Activated naive CD4-positive, alpha-beta T cell (primary cell): Measurements from ENCODE around the gene PGAP6.
"Not testable (repeated sequence)": the region's sequence is repeated elsewhere in the genome, so short reads cannot be mapped to it uniquely, and the experiment has no call there.

Source experiments
- DNase-seq, 4 experiments: peaks; one replicate each; lab custom pipeline; 2025; lab: John Stamatoyannopoulos, UW

PGAP6 gene

DNA sequence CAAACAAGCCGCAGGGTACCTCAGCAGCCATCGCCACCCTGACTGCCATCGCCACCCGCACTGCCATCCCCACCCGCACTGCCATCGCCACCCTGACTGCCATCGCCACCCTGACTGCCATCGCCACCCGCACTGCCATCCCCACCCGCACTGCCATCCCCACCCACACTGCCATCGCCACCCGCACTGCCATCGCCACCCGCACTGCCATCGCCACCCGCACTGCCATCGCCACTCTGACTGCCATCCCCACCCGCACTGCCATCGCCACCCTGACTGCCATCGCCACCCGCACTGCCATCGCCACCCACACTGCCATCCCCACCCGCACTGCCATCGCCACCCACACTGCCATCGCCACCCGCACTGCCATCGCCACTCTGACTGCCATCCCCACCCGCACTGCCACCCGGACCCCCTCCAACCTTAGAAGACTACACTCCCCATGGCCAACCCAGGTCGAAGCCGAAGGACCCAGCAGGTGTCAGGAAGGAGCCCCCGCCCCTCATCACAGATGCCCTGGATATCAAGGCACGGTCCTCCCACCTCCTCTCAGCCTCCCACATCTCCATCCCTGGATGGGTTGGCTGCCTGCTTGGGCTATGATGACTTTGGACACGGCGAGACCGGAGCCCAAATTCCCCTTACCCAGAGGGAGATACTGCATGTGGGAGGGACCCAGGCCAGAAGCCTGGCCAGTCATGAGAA is 3.5 kb downstream of the PGAP6 start:
- DNase-seq = not testable (repeated sequence)

DNA sequence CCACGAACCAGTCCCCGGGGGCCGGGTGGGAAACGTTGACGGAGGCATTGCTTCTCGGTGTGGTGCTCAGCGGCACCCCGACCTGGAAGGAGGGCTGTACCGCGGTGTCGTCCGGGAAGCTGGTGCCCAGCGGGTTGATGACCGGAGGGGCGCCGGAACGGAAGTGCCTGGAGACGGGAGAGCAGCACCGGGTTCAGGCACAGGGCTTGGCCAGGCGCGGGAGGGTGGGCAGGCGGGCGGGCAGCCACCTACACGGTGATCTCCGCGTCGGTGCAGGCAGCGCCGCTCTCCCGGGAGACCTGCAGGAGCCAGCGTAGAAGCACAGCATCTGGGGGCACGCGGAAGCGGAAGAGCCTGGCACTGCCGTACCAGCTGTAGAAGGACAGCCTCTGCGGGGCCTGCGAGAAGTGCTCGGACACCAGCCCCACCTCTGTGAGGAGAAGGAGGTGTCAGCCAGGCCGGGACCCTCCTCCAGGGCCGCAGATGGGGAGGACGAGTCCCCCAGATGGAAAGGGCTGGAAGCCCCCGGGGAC is 4.3 kb downstream of the PGAP6 start:
- DNase-seq = no peak

DNA sequence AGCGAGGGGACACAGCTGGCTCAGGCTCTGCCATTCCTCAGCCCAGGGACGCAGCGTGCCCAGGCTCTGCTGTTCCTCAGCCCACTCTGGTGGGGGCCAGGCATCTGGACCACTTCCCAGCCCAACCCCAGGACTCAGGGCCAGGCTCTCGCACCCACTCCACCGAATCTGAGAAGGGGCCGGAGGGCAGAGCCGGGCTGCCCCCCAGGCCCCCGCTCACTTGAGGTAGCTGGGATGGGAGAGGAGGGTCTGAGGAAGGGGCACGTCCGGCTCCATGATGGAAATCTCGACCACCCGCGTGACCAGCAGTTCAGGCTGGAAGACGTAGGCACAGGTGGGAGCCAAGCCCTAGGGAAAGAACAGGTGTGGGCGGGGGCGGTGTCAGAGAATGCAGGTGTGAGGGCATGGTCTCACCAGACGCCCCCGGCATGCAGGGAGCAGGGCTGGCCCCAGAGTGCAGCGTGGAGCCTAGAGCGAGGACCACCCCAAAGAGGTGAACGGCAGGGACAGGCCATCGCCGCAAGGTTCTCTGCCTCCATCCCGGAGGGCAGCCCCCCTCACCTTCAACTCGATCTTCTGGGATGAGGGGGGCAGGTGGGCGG is 4.9 kb downstream of the PGAP6 start:
- DNase-seq = no peak

DNA sequence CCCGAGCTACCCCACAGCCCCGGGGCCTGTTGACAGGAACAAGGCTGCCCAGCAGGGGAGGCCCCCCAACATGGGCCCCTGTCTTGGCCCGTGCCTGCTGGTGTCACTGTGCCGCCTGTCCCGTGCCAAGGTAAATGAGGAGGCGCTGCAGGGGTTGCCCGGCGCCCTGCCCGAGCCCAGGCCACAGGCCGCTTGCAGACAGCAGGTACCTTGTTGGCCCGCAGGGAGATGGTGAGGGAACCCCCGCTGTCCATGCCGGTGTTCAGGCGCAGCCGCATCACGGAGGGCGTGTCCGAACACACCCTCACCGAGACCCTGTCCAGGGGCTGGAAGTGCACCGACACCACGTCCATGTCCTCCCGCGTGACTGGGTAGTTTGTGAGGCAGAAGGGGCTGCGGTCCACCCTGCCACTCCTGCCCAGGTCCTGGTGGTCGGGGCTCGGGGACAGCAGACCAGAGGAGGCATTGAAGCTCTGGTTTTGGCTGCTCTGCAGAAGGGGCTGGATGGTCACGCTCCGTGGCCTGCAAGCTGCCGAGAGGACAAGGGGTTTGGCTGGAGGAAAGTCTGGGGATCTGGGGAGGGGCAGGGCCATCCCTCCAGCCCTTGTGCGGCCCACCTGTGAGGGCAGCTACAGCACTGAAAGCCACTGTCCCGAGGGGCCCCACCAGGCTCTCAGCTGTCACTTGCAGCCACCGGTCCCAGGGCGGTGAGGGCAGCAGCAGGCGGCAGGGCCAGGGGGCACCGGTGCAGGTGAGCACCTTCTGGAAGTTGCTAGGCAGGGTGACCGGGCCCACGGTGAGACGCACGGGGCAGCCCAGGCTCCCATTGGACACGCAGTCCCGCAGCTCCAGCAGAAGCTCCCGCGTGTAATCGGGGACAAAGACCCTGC is 5.6 kb downstream of the PGAP6 start:
- DNase-seq = no peak

DNA sequence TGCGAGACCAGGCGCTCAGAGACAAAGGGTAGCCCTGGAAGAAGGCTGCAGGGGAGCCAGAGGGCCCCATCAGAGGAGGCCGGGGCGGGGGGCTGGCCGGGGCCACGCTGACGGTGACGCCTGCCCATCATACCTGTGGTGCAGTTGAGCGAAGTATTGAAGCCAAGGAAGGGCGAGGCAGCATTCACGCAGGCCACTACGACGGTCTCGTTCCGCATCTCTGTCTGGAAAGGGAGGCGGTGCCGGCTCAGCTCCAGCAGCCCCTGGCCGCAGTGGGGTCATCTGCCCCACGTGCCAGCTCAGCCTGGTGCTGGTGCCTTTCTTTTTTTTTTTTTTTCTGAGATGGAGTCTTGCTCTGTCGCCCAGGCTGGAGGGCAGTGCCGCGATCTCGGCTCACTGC is 6.6 kb downstream of the PGAP6 start:
- no peak for DNase-seq

DNA sequence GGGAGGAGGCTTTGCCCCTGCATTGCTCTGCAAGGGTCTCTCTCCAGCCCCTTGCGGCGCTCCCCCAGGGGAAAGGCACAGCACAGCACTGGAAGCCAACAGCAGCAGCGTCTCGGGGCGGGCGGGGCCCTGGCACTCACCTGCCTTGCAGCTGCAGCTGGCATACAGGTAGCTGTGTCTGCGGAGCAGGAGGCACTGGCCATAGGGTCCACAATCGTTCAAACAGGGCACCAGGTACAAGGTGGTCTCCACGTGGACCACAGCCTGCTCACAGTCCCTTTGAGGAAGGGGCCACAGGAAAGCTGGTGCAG is 7.2 kb downstream of the PGAP6 start:
- no peak for DNase-seq

DNA sequence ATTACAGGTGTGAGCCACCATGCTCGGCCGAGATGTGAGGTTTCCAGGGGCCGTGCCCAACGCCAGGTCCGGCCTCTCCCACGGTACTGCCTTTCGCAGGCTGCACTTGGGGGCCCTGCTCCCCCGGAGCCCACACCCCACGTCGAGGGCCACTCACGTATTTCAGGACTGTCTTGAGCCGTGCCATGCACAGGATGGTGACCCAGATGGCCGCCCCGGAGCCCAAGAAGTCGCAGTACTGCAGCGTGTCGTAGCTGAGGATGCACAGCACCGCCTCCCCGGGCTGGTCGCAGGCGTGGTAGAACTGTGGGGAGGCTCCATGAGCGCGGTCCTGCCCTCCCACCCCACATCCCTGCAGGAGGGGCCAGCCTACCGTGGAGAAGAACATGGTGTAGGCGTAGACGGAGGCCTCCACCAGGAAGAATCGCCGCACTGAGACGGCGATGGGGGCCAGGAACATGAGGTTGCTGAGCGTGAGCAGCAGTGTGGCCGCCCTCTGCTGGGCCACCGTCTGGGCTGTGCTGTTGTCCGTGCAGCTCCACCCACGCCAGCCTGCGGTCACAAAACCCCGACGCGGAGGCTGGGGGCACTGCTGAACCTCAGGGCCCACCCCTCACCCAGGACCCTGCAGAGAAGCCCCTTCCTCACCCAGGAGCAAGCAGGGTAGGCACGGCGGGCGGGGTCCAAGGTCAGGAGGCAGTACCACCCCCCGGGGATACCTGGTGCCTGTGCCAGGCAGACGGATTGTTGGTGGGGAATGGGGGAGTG is 7.7 kb downstream of the PGAP6 start:
- DNase-seq = no peak

DNA sequence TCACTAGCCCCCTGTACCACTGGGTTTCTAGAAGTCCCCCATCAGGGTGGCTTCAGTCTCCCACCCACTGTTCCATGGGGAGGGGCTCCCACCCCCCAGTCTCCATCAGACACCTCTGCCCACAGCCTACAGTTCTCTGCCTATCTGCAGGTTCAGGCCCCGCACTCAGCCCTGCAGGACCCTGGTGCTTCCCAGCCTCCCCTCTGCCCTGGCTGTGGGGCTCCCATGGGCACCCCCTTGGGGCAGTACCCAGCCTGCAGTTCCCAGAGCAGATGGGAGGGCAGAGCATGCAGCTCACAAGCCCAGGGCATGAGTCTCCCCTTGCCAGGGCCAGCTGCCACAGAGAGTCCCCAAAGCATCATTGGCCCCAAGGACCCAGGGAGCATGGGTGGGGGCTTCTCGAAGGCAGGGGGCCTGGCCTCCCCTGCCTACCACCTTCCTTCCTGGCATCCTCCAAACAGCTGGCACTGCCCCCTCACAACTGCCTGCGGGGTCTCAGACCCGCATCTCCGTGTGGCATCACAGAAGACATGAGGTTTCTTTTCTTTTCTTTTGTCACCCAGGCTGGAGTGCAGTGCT is 8.7 kb downstream of the PGAP6 start:
- DNase-seq = no peak

DNA sequence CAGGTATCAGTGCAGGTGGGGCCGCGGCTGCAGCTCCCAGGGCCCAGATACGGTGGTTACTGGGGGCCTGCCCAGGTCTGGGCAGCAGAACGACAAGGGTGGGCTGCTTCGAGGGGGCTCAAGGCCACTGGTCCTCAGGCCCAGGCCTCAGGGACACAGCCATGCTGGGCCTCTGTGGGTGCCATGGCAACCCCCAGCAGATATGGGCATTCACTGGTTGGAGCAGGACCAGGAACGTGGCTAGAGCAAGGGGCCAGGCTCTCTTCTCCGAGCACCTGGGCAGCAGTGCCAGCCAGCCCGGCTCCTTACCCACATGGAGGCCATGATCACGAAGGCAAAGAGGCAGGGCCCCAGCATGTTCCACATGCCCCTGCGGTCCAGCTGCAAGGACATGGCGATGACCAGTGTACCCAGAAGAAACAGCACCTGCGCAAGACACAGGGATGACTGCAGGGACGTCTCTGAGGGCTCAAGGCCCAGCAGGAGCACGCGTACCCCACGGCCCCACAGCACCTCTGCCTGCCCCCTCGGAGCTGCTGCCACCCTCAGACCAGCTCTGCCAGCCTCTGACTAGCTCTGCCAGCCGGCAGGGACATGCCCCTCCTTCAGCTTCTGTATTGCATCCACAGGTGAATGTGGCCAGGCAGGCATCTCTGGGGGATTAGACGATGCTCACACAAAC is 9.3 kb downstream of the PGAP6 start:
- no peak for DNase-seq

DNA sequence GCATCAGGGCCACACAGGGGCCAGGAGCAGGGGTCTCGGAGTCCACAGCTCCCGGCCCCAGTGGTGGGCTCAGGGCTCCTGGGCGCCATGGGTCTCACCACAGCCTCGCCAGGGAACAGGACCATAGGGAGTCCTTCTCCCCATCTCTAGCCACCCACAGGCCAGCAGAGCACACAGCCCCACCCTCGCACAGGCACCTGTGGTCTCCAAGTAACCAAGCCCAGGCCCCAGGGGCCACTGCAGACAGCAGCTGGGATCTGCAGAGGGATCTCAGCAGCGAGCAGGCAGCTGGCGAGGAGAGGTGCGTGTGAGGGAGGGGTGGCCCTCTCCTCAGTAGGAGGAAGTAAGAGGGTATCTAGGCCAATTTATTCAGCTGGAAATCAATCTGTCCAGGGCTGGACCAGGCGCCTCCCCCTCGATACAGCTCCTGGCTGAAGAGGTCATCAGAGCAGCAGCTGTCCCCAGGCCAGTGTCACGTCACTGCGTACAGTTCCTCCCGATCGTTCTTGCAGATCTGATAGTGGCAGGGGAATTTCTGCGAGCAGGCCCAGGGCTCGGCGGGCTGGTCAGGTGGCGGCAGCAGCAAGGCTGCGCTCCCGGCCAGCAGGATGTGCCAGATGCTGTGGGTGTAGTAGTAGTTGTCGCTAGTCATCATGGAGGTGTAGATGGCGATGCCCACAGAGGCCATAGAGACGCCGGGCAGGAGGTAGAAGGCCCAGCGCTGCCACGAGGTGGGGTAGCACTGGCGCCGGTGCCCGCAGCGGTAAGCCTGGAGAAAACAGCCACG is 10.1 kb downstream of the PGAP6 start:
- DNase-seq = no peak

DNA sequence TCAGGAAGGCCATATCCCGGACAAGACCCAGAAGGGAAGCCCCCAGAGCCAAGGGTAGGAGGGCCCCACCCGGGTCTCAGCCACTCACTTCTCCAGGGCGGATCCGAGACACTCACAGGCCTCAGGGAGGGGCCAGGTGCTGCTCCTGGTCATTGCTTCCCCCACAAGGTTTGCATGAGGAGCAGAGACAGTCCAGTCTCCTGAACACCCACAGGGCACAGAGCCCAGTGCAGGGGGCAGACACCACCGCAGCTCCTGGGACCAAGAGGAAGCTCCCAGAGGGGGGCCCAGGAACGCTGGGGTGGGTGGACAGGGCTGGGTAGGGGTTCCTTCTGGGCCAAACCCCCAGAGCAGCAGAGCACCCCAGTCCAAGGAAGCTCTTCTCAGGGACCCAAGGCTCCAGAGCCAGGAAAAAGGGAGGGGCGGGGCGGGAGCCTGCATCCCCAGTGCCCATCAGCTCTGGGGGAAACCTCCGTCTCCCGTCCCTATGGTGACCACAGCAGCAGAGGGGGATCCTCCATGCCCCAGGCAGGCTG is 10.7 kb downstream of the PGAP6 start:
- DNase-seq = no peak

DNA sequence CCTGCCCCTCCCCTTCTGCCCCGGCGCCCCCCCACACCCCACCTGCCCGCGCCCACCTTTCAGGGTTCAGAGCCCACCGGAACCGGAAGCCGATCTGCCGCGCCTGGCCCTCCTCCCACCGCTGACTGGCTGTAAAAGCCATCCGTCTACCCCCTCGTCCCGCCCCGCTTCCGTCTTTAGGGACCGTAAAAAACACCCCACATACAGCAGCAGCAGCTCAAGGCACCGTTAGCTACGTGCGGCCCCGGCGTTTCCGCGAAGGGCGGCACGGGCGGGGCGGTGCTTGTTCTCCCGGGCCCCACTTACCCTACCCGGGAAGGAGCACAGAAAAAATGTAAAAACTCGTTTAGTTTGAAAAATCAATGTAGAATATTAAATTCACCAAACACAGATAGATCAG is 11.3 kb downstream of the PGAP6 start, which contains the start of gene MRPL28:
Gene MRPL28, minus strand, starts transcription at position 96 of the 400 bp plus-strand sequence. CDS start 320 bp downstream, outside the sequence.
- peak; percentile 75 to 89 (median 82) for DNase-seq

DNA sequence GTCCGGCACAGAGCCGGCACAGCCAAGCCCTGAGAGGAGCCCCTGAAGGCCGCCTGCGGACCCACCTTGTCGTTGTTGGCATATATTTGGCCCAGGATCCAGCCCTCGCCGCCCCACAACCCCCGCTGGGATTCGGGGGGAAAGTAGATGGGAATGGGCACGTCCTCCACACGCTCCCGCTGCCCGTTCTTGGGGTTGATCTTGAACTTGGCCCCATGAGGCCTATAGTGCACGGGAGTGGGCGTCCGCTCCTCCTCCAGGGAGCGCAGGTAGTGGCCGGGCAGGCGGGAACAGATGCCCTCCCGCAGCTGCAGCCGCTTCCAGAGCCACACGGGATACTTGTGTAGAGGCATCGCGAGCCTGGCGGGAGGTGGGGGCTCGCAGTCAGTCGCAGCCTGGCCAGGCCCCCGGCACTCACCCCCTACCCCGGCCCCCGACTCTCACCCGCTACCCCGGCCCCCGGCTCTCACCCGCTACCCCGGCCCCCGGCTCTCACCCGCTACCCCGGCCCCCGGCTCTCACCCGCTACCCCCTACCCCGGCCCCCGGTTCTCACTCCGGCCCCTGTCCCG is 11.8 kb downstream of the PGAP6 start:
- DNase-seq = no peak

DNA sequence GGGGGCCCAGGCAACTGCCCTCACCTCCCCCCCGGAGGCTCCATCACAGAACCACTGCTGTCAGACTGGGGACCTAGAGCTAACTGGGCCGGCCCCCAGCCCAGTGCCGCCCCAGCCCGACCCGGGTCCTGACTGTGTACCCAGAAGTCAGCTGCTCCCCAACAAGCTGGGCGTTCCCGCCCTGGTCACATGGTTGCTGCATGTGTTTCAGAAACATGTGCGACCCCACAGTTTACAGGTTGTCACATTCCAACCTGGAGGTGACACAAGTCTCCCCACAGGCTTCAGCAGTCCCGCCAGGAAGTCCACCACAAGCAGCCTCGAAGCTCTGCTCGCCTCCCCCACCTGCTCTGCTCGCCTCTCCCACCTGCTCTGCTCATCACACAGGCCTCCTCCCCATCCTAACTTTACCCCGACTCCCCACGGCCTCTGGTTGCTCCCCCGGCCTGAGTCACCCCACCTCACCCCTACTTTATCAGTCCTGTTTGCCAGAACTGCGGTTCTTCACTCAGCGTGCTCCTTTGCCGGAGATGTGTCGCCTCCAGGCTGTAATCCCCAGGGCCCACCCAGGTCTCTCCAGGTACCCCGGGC is 12.4 kb downstream of the PGAP6 start:
- DNase-seq = no peak

DNA sequence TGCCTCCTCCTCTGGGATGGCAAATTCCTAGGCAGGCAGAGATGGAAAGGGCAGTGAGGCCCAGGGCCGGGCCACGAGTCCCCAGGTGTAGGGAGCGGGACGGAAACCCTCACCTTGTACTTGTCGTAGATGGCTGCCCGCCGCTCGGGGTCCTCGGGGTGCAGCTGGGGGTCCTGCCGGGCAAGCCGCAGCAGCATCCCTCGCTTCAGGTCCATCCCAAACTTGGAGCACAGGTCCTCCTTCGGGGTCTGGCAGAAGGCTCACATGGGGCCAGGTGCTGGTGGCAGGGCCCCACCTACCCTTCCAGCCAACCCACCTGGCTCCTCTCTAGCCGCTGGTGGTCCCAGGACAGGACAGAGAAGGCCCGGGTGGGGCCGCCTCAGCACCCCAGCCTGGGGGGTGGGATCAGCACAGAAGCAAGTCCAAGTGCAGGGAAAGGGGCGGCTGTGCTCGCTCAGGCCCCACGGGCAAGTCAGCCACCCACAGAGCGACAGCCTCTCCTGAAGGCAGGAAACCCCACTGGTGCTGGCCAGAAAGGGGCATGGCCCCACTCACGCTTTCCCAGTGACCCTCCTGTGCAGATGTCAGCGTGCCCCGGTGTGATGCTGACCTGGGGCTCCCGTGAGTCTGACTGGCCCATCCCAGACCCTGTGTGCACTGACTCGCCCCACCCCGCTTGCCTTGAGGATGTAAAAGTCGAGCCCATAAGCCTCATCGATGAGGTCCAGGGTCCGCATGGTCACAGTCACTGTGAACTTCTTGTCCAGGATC is 13.2 kb downstream of the PGAP6 start:
- DNase-seq = no peak

DNA sequence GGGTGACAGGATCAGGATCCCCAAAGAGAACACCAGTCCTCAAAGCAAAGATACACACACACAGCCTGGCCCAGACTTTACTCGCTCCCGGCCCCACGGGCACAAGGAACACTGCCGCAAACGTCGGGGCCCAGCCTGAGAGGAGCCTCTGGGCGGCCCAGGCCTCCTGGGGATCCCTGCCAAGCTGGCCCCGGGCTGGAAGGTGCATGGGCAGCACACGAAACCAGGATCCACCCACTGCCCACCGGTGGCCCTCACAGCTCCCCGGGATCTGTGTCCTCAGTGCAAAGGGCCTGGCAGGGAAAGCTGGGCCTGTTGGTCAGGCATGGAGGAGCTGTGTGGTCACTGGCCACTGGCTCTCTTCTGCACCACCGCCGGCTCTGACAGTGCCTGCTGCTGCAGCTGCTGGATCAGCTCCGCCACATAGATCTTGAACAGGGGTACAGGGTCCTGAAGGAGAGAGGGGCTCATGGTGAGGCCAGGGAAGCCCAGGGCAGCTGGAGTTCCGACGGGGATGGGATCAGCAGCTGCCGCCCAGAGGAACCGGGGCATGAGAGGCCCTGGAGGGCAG is 14.4 kb downstream of the PGAP6 start:
- DNase-seq = no peak

DNA sequence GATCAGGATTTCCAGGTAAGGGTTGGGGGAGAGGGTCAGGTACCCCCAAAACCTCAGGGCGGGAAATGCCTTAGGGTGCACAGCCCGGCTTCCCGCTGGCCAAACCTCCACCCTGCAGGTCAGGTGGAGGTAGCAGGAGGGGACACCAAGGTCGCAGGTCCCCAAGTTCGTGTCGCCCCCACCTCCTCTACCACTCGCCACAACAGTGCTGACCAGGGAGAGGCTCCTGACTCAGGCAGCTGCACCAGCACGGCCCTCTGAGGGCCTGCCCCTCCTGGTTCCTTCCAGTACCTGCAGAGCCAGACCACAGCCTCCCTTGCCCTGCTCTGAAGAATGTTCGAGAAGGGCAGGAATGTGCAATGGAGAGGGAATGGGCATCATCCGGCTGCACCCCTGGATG is 15.3 kb downstream of the PGAP6 start:
- no peak for DNase-seq
